IPS DF 6.9 (cell line): ENCODE measurements around the gene PALM3.

ENCODE experiments used
- DNase-seq: peaks from one replicate; pipeline ENCODE4 v3.0.0-alpha.2; 2013; ENCODE audit warnings: low read depth, low spot score
- H3K27ac ChIP-seq: one replicate; pipeline ENCODE4 v1.5.1; 2013; ENCODE audit warnings: low read length, control low read depth
- H3K27me3 ChIP-seq: 2 replicates; pipeline ENCODE4 v1.6.1; 2013; ENCODE audit warnings: mild to moderate bottlenecking, low read length; ENCODE audit not compliant: control insufficient read depth, insufficient read depth
- H3K36me3 ChIP-seq: 2 replicates; pipeline ENCODE4 v1.6.1; 2013; ENCODE audit warnings: low read length; ENCODE audit not compliant: control insufficient read depth, insufficient read depth
- H3K4me1 ChIP-seq: 2 replicates; pipeline ENCODE4 v1.6.1; 2013; ENCODE audit warnings: low read length; ENCODE audit not compliant: control insufficient read depth, insufficient read depth
- H3K4me3 ChIP-seq: 2 replicates; pipeline ENCODE4 v1.5.1; 2013; ENCODE audit warnings: mild to moderate bottlenecking, low read length
- H3K9me3 ChIP-seq: 2 replicates; pipeline ENCODE4 v1.6.1; 2013; ENCODE audit warnings: low read length, inconsistent platforms; ENCODE audit not compliant: control insufficient read depth, insufficient read depth
- WGBS: extraction: QIAGEN DNeasy Blood & Tissue Kit; methylation state at CpG from one replicate; pipeline ENCODE4 v1.1.7; 2013; ENCODE audit warnings: mixed read lengths, missing lambda C conversion rate; ENCODE audit not compliant: insufficient read length, insufficient coverage; 5-methylcytosine and 5-hydroxymethylcytosine counted together

PALM3 gene, protein sequence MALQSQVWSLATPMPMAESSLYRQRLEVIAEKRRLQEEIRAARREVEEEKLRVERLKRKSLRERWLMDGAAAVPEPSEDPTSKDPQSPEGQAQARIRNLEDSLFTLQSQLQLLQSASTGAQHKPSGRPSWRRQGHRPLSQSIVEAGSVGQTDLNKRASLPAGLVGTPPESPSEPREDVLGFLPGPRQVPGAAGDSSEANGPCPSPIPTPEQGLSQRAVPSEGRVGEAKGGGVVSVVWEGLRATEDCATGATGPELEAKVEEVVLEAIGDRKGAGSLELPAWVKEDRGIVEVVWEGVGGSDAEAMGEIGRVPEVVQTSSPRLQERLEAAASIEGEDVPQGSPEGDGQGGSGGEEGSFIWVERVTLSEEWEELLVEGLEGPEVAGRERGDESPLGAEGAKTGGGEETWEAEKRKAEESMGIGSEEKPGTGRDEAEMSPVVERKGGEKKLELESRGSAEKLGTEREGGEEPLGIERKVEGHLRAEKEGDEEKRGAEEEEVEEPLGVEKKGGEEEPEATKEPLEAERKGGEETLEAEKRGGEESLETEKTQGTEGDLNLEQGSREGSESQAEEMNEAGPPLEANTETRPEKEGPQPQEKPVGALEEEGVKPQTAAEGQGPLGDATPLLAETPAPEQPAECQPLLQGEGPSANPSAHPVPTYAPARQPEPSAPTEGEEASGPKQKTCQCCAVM

DNA sequence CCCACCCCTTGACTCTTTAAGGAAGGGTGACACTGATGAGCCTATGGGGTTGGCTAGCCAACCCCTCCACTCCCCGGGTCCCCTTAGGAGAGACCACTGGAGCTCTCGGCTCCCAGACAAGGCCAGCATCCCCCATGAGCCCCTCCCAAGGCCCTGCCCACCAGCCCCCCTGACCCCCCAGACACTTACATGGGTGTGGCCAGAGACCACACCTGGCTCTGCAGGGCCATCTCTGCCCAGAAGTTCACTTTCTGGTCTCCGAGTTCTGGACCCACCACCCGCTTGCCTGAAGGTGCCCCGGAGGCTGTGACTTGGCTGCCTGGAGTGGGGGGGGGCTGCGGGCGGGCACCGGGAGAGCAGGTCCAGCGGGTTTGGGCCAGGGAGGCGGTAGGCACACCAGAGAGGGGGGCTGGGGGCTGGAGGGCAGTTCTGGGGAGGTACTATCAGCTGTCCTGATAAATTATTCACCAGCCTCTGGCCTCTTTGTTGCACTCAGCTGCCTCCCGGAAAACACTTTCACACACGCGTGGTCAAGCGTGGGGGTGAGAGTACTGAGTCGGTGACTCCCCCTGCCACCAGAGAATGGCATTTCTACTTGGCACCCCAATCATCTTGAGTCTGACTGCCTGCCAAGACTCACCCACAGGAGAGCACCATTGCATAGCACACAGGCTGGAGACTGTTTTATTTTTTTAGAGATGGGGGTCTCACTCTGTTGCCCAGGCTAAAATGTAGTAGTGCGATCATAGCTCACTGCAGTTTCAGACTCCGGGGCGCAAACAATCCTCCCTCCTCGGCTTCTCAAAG, at the start of gene PALM3:
PALM3 (minus strand) TSS at position 326 of the 807 bp plus-strand sequence; CDS start at position 230, 96 bp downstream.
- no peak for DNase-seq
- peaks cover 2% of the 10 kb centered on the region; the same call in 1 of the 2 replicates for H3K4me1 ChIP-seq
- no peaks in the 10 kb centered on the region for H3K36me3 ChIP-seq
- H3K4me3 ChIP-seq = no peak within 1 kb of the TSS
- peaks cover 6% of the 10 kb centered on the region; the same call in 1 of the 2 replicates for H3K27me3 ChIP-seq
- no peak within 1 kb of the TSS for H3K27ac ChIP-seq
- no CpG with 5 or more reads among the region's 19 CpGs for WGBS
- no peaks in the 10 kb centered on the region for H3K9me3 ChIP-seq

GRCh38 chr19:14111486-14111885, 49.6 kb upstream of the PALM3 start:
- DNase-seq = no peak
- no peak overlapping the region for H3K27ac ChIP-seq
- no CpG with 5 or more reads among the region's 1 CpG for WGBS
- H3K4me3 ChIP-seq = no peak overlapping the region
- no peaks in the 10 kb centered on the region for H3K9me3 ChIP-seq
- peaks cover 7% of the 10 kb centered on the region for H3K4me1 ChIP-seq
- no peaks in the 10 kb centered on the region for H3K27me3 ChIP-seq
- no peaks in the 10 kb centered on the region for H3K36me3 ChIP-seq

GRCh38 chr19:14110650-14111049, 48.8 kb upstream of the PALM3 start:
- no CpG with 5 or more reads among the region's 2 CpGs for WGBS
- H3K27ac ChIP-seq = no peak overlapping the region
- no peaks in the 10 kb centered on the region for H3K36me3 ChIP-seq
- H3K4me3 ChIP-seq = no peak overlapping the region
- DNase-seq = no peak
- no peaks in the 10 kb centered on the region for H3K9me3 ChIP-seq
- no peaks in the 10 kb centered on the region for H3K27me3 ChIP-seq
- H3K4me1 ChIP-seq = peaks cover 7% of the 10 kb centered on the region

GRCh38 chr19:14107581-14108461, 45.9 kb upstream of the PALM3 start:
- peaks cover 3% of the 10 kb centered on the region; the same call in 1 of the 2 replicates for H3K4me1 ChIP-seq
- no peak for DNase-seq
- H3K36me3 ChIP-seq = no peaks in the 10 kb centered on the region; the same call in 1 of the 2 replicates
- WGBS = no CpG with 5 or more reads among the region's 23 CpGs
- no peaks in the 10 kb centered on the region for H3K27me3 ChIP-seq
- no peak overlapping the region for H3K4me3 ChIP-seq
- H3K9me3 ChIP-seq = no peaks in the 10 kb centered on the region
- H3K27ac ChIP-seq = no peak overlapping the region

DNA sequence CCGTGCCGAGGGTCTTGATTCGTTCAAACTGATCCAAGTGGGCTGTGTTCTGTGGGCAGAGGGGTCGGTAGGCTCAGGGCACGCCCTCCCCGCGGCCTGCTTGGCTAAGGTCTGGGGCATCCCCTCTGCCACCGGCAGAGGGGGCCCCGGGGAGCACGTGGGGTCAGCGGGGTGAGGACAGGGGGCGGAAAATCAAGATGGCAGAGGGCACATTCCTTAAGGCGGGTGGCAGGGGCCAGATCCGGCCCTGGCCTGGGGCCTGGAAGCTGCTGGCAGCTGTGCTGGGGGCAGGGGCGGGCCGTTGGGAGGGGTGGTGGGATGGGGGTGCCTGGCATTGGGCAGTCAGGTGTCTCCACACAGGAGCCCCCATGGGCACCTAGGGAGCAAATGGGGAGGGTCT, 45.0 kb upstream of the PALM3 start:
- WGBS = no CpG with 5 or more reads among the region's 16 CpGs
- no peaks in the 10 kb centered on the region; the same call in 1 of the 2 replicates for H3K36me3 ChIP-seq
- DNase-seq = no peak
- no peak overlapping the region for H3K4me3 ChIP-seq
- no peak overlapping the region for H3K27ac ChIP-seq
- H3K27me3 ChIP-seq = no peaks in the 10 kb centered on the region
- no peaks in the 10 kb centered on the region for H3K9me3 ChIP-seq
- H3K4me1 ChIP-seq = no peaks in the 10 kb centered on the region

DNA sequence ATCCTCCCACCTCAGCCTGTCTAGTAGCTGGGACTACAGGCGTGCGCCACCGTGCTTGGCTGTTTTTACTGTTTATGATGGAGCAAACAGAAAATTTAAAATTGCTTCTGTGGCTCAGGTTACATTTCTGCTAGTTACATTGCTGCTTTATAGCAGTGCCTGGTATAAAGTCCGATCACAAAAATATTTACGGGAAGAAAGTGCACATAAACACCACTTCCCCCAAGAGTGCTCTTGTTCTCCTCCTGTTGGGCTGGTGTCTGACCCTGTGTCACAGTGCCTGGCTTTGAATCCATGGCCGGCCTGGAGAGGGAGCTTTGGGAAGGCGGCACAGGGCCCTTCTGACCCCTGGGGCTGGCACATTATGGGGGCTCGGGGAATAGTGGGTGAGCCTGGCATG, 43.8 kb upstream of the PALM3 start:
- H3K4me3 ChIP-seq = no peak overlapping the region
- WGBS = no CpG with 5 or more reads among the region's 8 CpGs
- no peak for DNase-seq
- no peak overlapping the region for H3K27ac ChIP-seq
- H3K4me1 ChIP-seq = no peaks in the 10 kb centered on the region
- no peaks in the 10 kb centered on the region for H3K9me3 ChIP-seq
- no peaks in the 10 kb centered on the region; the same call in 1 of the 2 replicates for H3K36me3 ChIP-seq
- H3K27me3 ChIP-seq = no peaks in the 10 kb centered on the region

DNA sequence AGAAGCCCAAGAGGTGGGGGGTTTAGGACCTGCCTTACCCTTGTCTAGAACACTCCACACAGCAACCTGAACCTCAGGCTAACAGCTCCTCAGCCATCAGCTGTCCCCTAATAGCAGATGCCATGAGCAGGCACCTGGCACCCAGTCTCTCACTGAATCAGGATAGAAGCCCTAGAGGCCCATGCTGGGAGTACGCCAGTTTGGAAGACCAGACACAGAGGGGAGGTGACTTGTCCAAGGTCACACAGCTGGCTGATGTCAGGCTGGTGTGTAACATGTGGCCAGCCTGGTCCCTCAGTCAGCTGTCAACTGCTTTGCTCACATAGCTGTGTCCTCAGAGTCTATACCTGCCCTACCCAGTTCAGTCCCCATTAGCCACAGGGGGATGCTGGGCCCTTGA, 41.4 kb upstream of the PALM3 start:
- no peak for DNase-seq
- H3K27ac ChIP-seq = no peak overlapping the region
- WGBS = no CpG with 5 or more reads among the region's 1 CpG
- no peaks in the 10 kb centered on the region for H3K9me3 ChIP-seq
- H3K4me3 ChIP-seq = no peak overlapping the region
- H3K27me3 ChIP-seq = no peaks in the 10 kb centered on the region
- H3K4me1 ChIP-seq = no peaks in the 10 kb centered on the region
- H3K36me3 ChIP-seq = no peaks in the 10 kb centered on the region; the same call in 1 of the 2 replicates

- Histone ChIP-seq H3K27ac (no peak overlapping the region), H3K4me1 (no peaks in the 10 kb centered on the region), H3K4me3 (no peak overlapping the region), H3K36me3 (no peaks in the 10 kb centered on the region; the same call in 1 of the 2 replicates), H3K9me3 (no peaks in the 10 kb centered on the region), H3K27me3 (no peaks in the 10 kb centered on the region)
- DNase-seq = no peak
- no CpG with 5 or more reads among the region's 10 CpGs for WGBS
Observed at GRCh38 chr19:14102756-14103155, 40.9 kb upstream of the PALM3 start.

DNA sequence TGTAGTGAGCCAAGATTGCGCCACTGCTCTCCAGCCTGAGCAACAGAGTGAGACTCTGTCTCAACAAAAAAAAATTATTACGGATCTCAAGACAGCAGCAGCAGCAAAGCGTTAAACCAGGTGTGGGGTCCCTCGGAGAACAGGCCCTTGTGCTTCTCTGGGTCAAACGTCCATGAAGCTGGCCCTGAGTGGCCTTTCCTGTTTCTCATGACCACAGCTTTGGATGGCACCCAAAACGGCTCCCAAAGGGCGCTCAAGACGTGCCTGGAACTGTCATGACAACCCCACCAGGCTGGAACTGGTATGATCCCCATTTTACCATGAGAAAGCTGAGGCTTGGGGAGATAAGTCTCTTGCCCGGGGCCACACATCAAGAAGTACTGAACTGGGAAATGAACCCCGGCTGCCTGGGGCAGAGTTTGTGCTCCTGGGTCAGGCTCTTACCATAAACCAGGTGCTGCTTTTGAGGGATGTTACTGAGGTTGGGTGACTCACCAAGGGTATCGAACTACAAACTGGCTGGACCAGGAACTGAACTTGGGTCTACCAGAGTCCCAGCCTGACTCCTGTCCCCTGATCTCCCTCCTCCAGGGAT, 40.3 kb upstream of the PALM3 start:
- H3K27me3 ChIP-seq = no peaks in the 10 kb centered on the region
- H3K9me3 ChIP-seq = no peaks in the 10 kb centered on the region
- H3K36me3 ChIP-seq = no peaks in the 10 kb centered on the region; the same call in 1 of the 2 replicates
- no peak overlapping the region for H3K4me3 ChIP-seq
- WGBS = no CpG with 5 or more reads among the region's 11 CpGs
- H3K27ac ChIP-seq = no peak overlapping the region
- no peaks in the 10 kb centered on the region for H3K4me1 ChIP-seq
- DNase-seq = no peak
